ENCODE measurements around the gene TRIM2.

DNA sequence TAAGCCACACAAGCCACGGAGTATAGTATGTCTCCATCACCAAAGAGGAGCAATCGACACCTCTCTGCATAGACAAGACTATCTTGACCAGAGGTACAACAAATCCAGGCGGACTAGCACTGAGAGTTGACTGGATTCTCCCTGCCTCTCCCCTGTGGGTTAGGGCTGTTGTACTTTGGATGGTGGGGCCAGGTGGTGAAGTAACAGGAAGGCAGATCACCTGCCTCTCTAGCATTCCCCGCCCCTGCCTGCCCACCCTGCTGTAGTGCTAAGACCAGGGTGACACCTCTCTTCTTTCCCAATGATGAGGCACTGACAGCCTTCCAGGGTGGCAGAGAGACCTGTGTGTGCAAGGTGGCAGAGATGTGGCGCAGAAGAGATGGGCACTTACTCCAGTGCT is 47.5 kb upstream of the TRIM2 start:
- no peak for TF ChIP-seq POLR2AphosphoS5 (IDR thresholded peaks at IDR 0.05; ENCODE audit: low read depth, low read length)
- TF ChIP-seq SIN3A (IDR thresholded peaks at IDR 0.05; ENCODE audit: borderline replicate concordance, insufficient read depth, low read length) = no peak
- no peak for TF ChIP-seq TAF1 (IDR thresholded peaks at IDR 0.05; ENCODE audit: borderline replicate concordance, insufficient read depth, low read length)
- TF ChIP-seq, protein P1, sequence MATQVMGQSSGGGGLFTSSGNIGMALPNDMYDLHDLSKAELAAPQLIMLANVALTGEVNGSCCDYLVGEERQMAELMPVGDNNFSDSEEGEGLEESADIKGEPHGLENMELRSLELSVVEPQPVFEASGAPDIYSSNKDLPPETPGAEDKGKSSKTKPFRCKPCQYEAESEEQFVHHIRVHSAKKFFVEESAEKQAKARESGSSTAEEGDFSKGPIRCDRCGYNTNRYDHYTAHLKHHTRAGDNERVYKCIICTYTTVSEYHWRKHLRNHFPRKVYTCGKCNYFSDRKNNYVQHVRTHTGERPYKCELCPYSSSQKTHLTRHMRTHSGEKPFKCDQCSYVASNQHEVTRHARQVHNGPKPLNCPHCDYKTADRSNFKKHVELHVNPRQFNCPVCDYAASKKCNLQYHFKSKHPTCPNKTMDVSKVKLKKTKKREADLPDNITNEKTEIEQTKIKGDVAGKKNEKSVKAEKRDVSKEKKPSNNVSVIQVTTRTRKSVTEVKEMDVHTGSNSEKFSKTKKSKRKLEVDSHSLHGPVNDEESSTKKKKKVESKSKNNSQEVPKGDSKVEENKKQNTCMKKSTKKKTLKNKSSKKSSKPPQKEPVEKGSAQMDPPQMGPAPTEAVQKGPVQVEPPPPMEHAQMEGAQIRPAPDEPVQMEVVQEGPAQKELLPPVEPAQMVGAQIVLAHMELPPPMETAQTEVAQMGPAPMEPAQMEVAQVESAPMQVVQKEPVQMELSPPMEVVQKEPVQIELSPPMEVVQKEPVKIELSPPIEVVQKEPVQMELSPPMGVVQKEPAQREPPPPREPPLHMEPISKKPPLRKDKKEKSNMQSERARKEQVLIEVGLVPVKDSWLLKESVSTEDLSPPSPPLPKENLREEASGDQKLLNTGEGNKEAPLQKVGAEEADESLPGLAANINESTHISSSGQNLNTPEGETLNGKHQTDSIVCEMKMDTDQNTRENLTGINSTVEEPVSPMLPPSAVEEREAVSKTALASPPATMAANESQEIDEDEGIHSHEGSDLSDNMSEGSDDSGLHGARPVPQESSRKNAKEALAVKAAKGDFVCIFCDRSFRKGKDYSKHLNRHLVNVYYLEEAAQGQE (IDR thresholded peaks at IDR 0.05; ENCODE audit: insufficient read depth in 1 of 2, low read depth in 2 of 2, low read length in 2 of 2) = no peak
- TF ChIP-seq FOXP2 (optimal IDR thresholded peaks at IDR 0.05; ENCODE audit: borderline replicate concordance, extremely low read depth, extremely low read length, insufficient read depth) = no peak
